ENCODE results near the gene PRR30.

PRR30 gene

DNA sequence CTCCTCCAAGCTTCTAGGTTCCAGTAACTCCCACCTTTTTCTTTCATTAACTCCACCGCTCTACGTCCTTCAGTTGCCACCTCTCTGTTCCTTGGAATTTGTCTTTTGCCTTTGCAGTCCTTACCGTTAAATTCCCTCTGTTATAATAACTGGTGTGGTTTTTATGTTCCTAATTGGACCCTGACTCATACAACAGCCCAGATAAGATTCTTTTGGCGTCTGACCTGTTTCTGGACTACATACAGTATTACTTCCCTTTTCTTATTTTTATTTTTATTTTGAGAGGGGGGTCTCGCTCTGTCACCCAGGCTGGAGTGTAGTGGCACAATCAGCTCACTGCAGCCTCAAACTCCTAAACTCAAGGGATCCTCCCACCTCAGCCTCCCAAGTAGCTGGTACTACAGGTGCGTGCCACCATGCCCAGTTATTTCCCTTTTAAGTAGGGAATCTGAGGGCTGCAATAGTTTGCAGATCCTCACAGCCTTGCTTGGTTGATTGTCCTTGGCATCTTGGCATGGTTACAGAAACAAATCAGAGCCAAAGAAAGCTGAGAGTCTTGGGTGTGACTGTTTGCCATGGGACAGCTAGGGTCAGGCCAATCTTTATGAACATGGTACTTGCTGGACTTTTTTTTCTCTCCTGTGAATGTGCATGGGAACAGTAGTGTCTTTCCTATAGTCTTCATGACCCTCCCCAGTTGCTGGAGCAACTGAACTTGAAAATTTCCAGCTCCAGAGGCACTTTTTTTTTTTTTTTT lies 31.5 kb upstream of the PRR30 start:
- no peak for TF ChIP-seq NFIC (IDR thresholded peaks at IDR 0.05)
- no peak for TF ChIP-seq CREB1 (IDR thresholded peaks at IDR 0.05; ENCODE audit: low read depth)
- no peak for TF ChIP-seq FOXM1 (IDR thresholded peaks at IDR 0.05; ENCODE audit: borderline replicate concordance, low read depth)
- TF ChIP-seq, protein P1, sequence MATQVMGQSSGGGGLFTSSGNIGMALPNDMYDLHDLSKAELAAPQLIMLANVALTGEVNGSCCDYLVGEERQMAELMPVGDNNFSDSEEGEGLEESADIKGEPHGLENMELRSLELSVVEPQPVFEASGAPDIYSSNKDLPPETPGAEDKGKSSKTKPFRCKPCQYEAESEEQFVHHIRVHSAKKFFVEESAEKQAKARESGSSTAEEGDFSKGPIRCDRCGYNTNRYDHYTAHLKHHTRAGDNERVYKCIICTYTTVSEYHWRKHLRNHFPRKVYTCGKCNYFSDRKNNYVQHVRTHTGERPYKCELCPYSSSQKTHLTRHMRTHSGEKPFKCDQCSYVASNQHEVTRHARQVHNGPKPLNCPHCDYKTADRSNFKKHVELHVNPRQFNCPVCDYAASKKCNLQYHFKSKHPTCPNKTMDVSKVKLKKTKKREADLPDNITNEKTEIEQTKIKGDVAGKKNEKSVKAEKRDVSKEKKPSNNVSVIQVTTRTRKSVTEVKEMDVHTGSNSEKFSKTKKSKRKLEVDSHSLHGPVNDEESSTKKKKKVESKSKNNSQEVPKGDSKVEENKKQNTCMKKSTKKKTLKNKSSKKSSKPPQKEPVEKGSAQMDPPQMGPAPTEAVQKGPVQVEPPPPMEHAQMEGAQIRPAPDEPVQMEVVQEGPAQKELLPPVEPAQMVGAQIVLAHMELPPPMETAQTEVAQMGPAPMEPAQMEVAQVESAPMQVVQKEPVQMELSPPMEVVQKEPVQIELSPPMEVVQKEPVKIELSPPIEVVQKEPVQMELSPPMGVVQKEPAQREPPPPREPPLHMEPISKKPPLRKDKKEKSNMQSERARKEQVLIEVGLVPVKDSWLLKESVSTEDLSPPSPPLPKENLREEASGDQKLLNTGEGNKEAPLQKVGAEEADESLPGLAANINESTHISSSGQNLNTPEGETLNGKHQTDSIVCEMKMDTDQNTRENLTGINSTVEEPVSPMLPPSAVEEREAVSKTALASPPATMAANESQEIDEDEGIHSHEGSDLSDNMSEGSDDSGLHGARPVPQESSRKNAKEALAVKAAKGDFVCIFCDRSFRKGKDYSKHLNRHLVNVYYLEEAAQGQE (IDR thresholded peaks at IDR 0.05; ENCODE audit: low read depth), result no peak
- no peak for TF ChIP-seq CEBPB (IDR thresholded peaks at IDR 0.05)
- TF ChIP-seq TEAD4 (IDR thresholded peaks at IDR 0.05), result no peak
- TF ChIP-seq YY1 (IDR thresholded peaks at IDR 0.05; ENCODE audit: low read depth), result no peak
- TF ChIP-seq, protein P2, sequence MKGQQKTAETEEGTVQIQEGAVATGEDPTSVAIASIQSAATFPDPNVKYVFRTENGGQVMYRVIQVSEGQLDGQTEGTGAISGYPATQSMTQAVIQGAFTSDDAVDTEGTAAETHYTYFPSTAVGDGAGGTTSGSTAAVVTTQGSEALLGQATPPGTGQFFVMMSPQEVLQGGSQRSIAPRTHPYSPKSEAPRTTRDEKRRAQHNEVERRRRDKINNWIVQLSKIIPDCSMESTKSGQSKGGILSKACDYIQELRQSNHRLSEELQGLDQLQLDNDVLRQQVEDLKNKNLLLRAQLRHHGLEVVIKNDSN (IDR thresholded peaks at IDR 0.05), result no peak
- no peak for TF ChIP-seq EGR1 (IDR thresholded peaks at IDR 0.05)
- TF ChIP-seq RAD21 (IDR thresholded peaks at IDR 0.05; ENCODE audit: low read depth), result no peak
- no peak for TF ChIP-seq ZBTB7A (IDR thresholded peaks at IDR 0.05; ENCODE audit: low read depth)
- TF ChIP-seq TCF12 (IDR thresholded peaks at IDR 0.05; ENCODE audit: low read depth), result no peak
- no peak for TF ChIP-seq EP300 (IDR thresholded peaks at IDR 0.05; ENCODE audit: borderline replicate concordance)
- TF ChIP-seq, protein P3, sequence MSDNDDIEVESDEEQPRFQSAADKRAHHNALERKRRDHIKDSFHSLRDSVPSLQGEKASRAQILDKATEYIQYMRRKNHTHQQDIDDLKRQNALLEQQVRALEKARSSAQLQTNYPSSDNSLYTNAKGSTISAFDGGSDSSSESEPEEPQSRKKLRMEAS (IDR thresholded peaks at IDR 0.05), result no peak
- TF ChIP-seq TAF1 (IDR thresholded peaks at IDR 0.05; ENCODE audit: low read depth), result no peak

DNA sequence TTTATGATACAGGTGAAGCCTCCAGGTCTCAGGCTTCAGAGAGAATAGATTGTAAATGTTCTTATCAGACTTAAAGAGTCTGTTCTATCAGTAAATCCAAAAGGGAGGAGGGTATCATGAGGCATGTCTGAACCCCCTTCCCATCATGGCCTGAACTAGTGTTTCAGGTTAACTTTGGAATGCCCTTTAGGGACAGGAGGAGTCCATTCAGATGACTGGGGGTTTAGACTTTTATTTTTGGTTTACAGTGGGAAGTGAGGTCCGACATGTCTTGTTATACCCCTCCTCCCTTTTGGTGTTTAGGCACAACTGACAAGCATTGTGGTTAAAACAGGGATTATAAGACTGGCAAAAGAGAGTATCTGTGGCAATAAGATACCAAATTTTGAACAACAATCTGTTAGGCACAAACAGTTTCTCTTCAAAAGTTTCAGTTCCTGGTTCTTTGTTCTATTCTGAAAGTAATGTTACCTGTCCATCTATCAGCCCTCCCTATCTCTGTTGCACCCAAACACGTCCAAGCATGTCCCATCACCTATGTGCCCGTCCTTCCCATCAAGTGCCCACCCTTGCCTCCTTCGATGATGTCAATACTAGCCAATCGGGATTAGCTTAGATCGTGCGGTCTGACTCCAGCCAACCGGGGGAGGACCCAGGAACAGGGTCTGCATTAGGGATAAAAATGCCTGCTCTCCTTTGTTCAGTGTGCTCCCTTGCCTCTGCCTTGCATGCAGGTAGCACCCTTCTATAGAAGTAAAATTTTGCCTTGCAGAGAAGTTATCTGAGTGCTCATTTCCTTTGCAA lies 26.0 kb upstream of the PRR30 start:
- TF ChIP-seq RAD21 (IDR thresholded peaks at IDR 0.05; ENCODE audit: low read depth), result no peak
- no peak for TF ChIP-seq TCF12 (IDR thresholded peaks at IDR 0.05; ENCODE audit: low read depth)
- no peak for TF ChIP-seq TEAD4 (IDR thresholded peaks at IDR 0.05)
- no peak for TF ChIP-seq YY1 (IDR thresholded peaks at IDR 0.05; ENCODE audit: low read depth)
- no peak for TF ChIP-seq EGR1 (IDR thresholded peaks at IDR 0.05)
- TF ChIP-seq, protein P2 (IDR thresholded peaks at IDR 0.05), result no peak
- TF ChIP-seq FOXM1 (IDR thresholded peaks at IDR 0.05; ENCODE audit: borderline replicate concordance, low read depth), result no peak
- no peak for TF ChIP-seq NFIC (IDR thresholded peaks at IDR 0.05)
- TF ChIP-seq ZBTB7A (IDR thresholded peaks at IDR 0.05; ENCODE audit: low read depth), result no peak
- TF ChIP-seq, protein P1 (IDR thresholded peaks at IDR 0.05; ENCODE audit: low read depth), result no peak
- no peak for TF ChIP-seq EP300 (IDR thresholded peaks at IDR 0.05; ENCODE audit: borderline replicate concordance)
- TF ChIP-seq, protein P3 (IDR thresholded peaks at IDR 0.05), result no peak
- TF ChIP-seq TAF1 (IDR thresholded peaks at IDR 0.05; ENCODE audit: low read depth), result no peak
- no peak for TF ChIP-seq CEBPB (IDR thresholded peaks at IDR 0.05)
- no peak for TF ChIP-seq CREB1 (IDR thresholded peaks at IDR 0.05; ENCODE audit: low read depth)

DNA sequence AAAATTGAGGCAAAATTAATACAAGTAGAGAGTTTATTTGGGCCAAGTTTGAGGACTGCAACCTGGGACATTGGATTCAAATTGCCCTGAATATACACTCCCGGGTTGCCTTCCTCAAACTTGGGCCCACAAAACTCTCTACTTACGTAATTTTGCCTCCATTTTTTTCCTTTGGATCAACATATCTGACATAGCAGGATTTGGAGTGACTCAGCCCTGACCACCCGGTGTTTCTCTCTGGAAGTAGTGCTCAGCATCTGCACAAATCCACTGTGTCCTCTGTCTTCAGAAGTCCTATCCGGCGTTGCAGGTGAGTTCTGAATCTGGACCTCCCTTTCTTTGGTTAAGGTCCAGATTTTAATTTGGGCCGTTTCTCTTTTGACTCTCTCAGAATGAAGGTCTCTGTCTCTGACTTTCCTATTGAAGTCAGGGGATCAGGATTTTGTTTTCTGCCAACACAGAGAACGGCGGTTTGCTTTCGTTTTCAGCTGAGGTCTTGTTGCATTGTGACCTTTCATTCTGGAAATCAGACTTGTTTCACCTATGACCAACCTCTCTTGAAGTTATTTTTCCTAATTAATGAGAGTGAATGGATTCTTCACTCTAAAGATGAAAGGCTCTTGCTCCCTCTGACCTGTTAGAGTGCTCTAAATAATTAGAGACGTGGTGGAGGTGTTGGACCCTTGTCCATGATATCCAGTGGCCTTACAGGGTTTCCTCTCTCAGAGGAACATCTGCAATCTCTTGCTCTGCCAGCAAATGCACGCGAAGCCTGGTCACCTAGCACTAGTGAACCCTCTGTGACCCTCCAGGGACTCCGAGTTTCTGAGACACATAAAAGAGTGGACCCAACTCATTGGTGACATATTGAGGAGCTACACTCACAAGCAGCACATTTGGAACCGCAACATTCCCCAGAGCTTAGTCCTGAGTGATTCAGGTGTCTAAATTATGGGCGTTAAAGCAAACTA lies 23.2 kb upstream of the PRR30 start:
- TF ChIP-seq FOXM1 (IDR thresholded peaks at IDR 0.05; ENCODE audit: borderline replicate concordance, low read depth), result no peak

DNA sequence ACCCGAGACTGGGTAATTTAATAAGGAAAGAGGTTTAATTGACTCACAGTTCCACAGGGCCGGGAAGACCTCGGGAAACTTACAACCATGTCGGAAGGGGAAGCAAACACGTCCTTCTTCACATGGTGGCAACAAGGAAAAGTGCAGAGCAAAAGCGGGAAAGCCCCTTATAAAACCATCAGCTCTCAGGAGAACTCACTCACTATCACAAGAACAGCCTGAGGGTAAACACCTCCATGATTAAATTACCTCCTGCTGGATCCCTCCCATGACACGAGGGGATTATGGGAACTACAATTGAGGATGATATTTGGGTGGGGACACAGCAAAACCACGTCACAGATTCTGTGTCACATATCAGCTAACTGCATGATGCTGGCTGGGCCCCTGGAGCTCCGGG lies 21.0 kb upstream of the PRR30 start:
- TF ChIP-seq FOXM1 (IDR thresholded peaks at IDR 0.05; ENCODE audit: borderline replicate concordance, low read depth) (no peak), YY1 (IDR thresholded peaks at IDR 0.05; ENCODE audit: low read depth) (no peak), EP300 (IDR thresholded peaks at IDR 0.05; ENCODE audit: borderline replicate concordance) (no peak), RAD21 (IDR thresholded peaks at IDR 0.05; ENCODE audit: low read depth) (no peak), CREB1 (IDR thresholded peaks at IDR 0.05; ENCODE audit: low read depth) (no peak), TEAD4 (IDR thresholded peaks at IDR 0.05) (no peak), NFIC (IDR thresholded peaks at IDR 0.05) (no peak), TAF1 (IDR thresholded peaks at IDR 0.05; ENCODE audit: low read depth) (no peak), ZBTB7A (IDR thresholded peaks at IDR 0.05; ENCODE audit: low read depth) (no peak), EGR1 (IDR thresholded peaks at IDR 0.05) (no peak), CEBPB (IDR thresholded peaks at IDR 0.05) (no peak)
- TF ChIP-seq, protein P2 (IDR thresholded peaks at IDR 0.05), result no peak
- TF ChIP-seq, protein P3 (IDR thresholded peaks at IDR 0.05), result no peak
